DOHH2 (cell line): ENCODE results near the gene NPNT.

Source experiments
- H3F3A ChIP-seq: fragments of 200-600 bp; sonication (generic), shearing (Covaris generic); 2 replicates; pipeline ENCODE4 v1.6.0; 2016; ENCODE audit warnings: antibody characterized with exemption, mild to moderate bottlenecking; ENCODE audit not compliant: control insufficient read depth, insufficient read depth
- H3K27ac ChIP-seq: fragments of 200-600 bp; sonication (generic); 2 replicates; pipeline ENCODE4 v1.5.1; 2014; ENCODE audit warnings: low read depth, mild to moderate bottlenecking, low read length, moderate library complexity
- H3K27me3 ChIP-seq: fragments of 200-600 bp; sonication (generic); 2 replicates; pipeline ENCODE4 v1.6.1; 2014; ENCODE audit warnings: mild to moderate bottlenecking, low read length, mixed read lengths; ENCODE audit not compliant: control insufficient read depth
- H3K36me3 ChIP-seq: fragments of 200-600 bp; sonication (generic); 2 replicates; pipeline ENCODE4 v1.6.1; 2014; ENCODE audit warnings: mild to moderate bottlenecking, low read length, moderate library complexity, mixed read lengths; ENCODE audit not compliant: control insufficient read depth
- H3K4me1 ChIP-seq: fragments of 200-600 bp; sonication (generic); 2 replicates; pipeline ENCODE4 v1.6.1; 2014; ENCODE audit warnings: mild to moderate bottlenecking, low read length, mixed read lengths; ENCODE audit not compliant: control insufficient read depth
- H3K4me2 ChIP-seq: fragments of 200-600 bp; sonication (generic); 2 replicates; pipeline ENCODE4 v1.6.0; 2014; ENCODE audit warnings: mild to moderate bottlenecking, low read length, moderate library complexity
- H3K4me3 ChIP-seq: fragments of 200-600 bp; sonication (generic); 2 replicates; pipeline ENCODE4 v1.5.1; 2014; ENCODE audit warnings: mild to moderate bottlenecking, low read length, mixed read lengths
- H3K79me2 ChIP-seq: fragments of 200-600 bp; sonication (generic); 2 replicates; pipeline ENCODE4 v1.6.1; 2014; ENCODE audit warnings: mild to moderate bottlenecking, low read length, mixed read lengths; ENCODE audit not compliant: control insufficient read depth
- H3K9me2 ChIP-seq: fragments of 200-600 bp; sonication (generic); replicated peaks from 2 replicates; pipeline ENCODE4 v1.6.1; 2014; ENCODE audit warnings: mild to moderate bottlenecking, low read length, mixed read lengths; ENCODE audit not compliant: control insufficient read depth
- H3K9me3 ChIP-seq: fragments of 200-600 bp; sonication (generic); 2 replicates; pipeline ENCODE4 v1.6.1; 2014; ENCODE audit warnings: antibody characterized with exemption, low read length, mixed read lengths; ENCODE audit not compliant: control insufficient read depth, insufficient read depth
- H4K20me1 ChIP-seq: fragments of 200-600 bp; sonication (generic); 2 replicates; pipeline ENCODE4 v1.6.0; 2014; ENCODE audit warnings: low read depth, mild to moderate bottlenecking, antibody characterized with exemption, low read length, moderate library complexity; ENCODE audit not compliant: control insufficient read depth, insufficient read depth
- CTCF ChIP-seq: fragments of 200-600 bp; sonication (generic); IDR thresholded peaks from one replicate; pipeline ENCODE4 v1.5.1; 2014; ENCODE audit warnings: antibody characterized with exemption, mild to moderate bottlenecking, low read depth, low read length; ENCODE audit not compliant: poor library complexity, severe bottlenecking
- EZH2phosphoT487 ChIP-seq: fragments of 200-600 bp; sonication (generic); IDR thresholded peaks from 2 replicates; pipeline ENCODE4 v1.6.1; 2017; ENCODE audit warnings: borderline replicate concordance, mild to moderate bottlenecking, antibody characterized with exemption, low read length, moderate library complexity, mixed read lengths

The NPNT gene

DNA sequence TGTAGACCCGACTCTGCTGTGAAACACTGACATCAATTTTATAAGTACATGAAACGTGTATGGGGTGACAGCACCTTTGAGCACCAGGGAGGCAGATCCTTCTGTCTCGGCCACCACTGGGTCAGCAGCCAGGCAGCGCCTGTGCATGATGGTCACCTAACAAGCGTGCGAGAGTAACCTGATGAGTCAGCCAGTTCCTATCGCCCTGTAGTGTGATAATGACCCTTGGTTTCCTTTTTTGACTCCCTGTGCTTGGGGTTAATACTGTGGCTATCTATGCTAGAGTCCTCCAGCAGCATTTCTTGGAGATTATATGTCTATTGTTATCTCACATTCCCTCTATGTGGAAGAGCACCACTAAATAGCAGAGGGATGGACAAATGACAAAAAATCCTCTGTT is 101.6 kb downstream of the NPNT start:
- TF ChIP-seq CTCF (no peak), EZH2phosphoT487 (no peak)
- no peak overlapping the region for H3K4me2 ChIP-seq
- no peaks in the 10 kb centered on the region for H3K36me3 ChIP-seq
- H3K4me1 ChIP-seq = no peaks in the 10 kb centered on the region
- H3K9me3 ChIP-seq = no peaks in the 10 kb centered on the region
- H4K20me1 ChIP-seq = no peaks in the 10 kb centered on the region
- no peaks in the 10 kb centered on the region for H3K27me3 ChIP-seq
- no peaks in the 10 kb centered on the region for H3F3A ChIP-seq
- no peak overlapping the region for H3K4me3 ChIP-seq
- H3K9me2 ChIP-seq = no peaks in the 10 kb centered on the region
- H3K79me2 ChIP-seq = no peaks in the 10 kb centered on the region
- H3K27ac ChIP-seq = no peak overlapping the region

DNA sequence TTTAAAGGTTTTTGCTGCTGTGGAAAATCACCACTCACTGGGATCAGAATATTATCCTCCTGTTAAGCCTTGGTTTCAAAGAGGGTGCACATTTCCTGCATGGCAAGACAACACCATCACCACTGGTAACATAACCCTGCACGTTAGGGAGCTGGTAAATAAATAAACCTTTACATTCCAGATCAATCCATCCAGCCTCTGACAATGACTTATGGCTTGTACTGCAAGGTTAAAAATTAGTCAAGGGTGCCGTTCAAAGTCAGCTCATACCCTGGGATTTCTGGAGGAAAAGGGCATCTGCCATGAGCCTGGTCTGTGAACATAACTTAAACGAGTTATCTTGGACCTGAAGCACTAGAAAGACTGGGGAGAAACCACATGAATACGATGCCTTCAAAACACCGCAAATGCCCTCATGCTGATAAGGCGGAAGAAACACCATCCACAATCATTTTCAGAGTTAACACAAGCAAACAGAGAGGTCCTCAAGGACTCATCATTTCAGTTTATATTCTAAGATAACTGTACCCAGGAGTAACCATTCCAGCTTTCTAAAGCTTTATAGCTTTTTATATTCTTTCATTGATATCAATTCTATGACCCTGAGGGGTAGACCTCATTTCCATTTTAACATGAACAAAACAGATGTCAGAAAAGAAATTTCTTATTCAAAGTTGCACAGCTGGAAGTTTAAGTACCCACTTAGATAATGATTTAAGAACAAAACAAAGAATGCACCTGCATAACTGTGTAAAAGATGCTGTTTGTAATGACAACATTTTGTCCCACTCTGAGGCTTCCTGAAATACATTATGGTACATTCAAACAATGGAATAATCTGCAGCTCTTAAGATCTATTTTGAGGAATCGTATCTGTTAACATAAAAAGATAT is 103.1 kb downstream of the NPNT start:
- Histone ChIP-seq H3K4me1 (no peaks in the 10 kb centered on the region), H3K27me3 (no peaks in the 10 kb centered on the region), H3F3A (no peaks in the 10 kb centered on the region), H3K9me3 (no peaks in the 10 kb centered on the region), H3K27ac (no peak overlapping the region), H4K20me1 (no peaks in the 10 kb centered on the region), H3K36me3 (no peaks in the 10 kb centered on the region), H3K4me2 (no peak overlapping the region), H3K79me2 (no peaks in the 10 kb centered on the region), H3K9me2 (no peaks in the 10 kb centered on the region), H3K4me3 (no peak overlapping the region)
- TF ChIP-seq CTCF = no peak
- no peak for TF ChIP-seq EZH2phosphoT487

DNA sequence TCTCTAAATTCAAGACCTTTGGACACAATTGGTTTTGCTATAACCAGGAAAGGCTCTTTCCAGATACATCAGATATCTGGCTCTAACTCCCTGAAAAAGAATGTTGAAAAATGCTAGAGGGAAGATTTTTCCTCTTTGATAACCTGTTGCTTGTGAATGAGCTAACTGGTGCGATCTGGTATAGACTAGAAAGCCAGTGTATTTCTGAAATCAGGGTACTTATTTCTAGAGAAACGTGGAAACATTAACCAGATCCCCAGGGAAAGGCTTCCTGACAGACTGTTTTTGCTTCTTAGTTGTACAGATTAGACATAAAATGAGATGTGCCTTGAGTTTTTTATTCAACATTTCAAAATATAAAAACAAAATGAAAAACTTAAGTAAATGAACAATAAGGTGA is 107.7 kb downstream of the NPNT start:
- H3K4me1 ChIP-seq = no peaks in the 10 kb centered on the region
- no peak overlapping the region for H3K4me2 ChIP-seq
- no peak overlapping the region for H3K27ac ChIP-seq
- no peaks in the 10 kb centered on the region for H3K79me2 ChIP-seq
- no peaks in the 10 kb centered on the region for H3F3A ChIP-seq
- H4K20me1 ChIP-seq = no peaks in the 10 kb centered on the region
- H3K9me2 ChIP-seq = no peaks in the 10 kb centered on the region
- TF ChIP-seq CTCF (no peak), EZH2phosphoT487 (no peak)
- no peaks in the 10 kb centered on the region for H3K36me3 ChIP-seq
- H3K4me3 ChIP-seq = no peak overlapping the region
- no peaks in the 10 kb centered on the region for H3K9me3 ChIP-seq
- H3K27me3 ChIP-seq = no peaks in the 10 kb centered on the region
